Measurements from ENCODE around the gene C10orf90. TPM values are rescaled to one million over a fixed set of nuclear protein-coding genes. Genes with fewer than 3 reads are reported as not detected.

C10orf90 gene, protein sequence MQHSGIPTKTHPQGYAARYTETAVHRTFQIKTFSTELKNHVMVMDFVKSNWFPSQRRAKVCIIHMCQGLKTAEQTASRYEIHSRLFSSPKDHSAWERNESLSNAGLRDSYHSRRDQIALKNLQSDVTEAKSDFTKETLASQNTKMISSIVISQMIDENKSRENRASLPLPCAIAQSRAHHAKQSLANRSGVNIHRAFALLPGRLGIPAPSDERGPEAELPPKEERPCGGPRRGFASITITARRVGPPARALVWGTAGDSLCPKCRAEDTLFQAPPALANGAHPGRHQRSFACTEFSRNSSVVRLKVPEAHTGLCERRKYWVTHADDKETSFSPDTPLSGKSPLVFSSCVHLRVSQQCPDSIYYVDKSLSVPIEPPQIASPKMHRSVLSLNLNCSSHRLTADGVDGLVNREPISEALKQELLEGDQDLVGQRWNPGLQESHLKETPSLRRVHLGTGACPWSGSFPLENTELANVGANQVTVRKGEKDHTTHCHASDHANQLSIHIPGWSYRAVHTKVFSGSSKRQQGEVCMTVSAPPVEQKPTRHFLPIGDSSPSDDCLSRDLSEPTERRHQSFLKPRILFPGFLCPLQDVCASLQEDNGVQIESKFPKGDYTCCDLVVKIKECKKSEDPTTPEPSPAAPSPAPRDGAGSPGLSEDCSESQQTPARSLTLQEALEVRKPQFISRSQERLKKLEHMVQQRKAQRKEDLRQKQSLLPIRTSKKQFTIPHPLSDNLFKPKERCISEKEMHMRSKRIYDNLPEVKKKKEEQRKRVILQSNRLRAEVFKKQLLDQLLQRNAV
- not detected in 2 replicates for total RNA-seq

DNA sequence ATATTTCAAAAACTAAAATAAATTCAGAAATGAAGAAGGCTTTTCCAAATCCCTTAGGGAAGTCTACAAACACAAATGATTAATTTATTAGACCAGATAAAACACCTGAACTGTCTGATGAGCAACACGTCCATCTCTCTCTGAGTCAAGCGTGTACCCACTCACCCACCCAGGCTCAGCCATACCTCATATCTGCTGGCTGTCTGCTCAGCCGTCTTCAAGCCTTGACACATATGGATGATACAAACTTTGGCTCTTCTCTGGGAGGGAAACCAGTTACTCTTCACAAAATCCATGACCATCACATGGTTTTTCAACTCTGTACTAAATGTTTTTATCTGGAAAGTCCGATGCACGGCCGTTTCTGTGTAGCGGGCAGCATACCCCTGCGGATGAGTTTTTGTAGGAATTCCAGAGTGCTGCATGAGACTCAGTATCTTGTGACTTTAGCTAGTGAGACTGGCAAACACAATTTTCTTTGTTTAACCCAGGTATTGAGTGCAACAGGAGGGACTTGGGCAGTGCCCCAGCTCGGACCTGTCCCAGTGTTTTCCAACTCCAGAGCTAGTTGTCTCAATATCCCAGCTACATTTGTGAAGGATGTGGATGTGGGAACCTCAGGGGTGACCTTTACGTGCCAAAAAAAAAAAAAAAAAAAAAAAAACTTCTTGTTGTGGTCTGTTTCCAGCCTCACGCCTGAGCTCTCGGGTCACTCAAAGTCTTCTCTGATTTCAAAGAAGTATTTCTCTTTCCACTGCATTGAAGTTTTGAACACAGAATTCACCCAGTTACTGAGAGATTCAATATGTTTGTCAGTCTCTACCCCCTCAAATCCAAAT lies at the start of gene C10orf90:
Gene C10orf90, minus strand, starts transcription at position 638 of the 839 bp plus-strand sequence. Its CDS starts 213 bp downstream, at position 425.

DNA sequence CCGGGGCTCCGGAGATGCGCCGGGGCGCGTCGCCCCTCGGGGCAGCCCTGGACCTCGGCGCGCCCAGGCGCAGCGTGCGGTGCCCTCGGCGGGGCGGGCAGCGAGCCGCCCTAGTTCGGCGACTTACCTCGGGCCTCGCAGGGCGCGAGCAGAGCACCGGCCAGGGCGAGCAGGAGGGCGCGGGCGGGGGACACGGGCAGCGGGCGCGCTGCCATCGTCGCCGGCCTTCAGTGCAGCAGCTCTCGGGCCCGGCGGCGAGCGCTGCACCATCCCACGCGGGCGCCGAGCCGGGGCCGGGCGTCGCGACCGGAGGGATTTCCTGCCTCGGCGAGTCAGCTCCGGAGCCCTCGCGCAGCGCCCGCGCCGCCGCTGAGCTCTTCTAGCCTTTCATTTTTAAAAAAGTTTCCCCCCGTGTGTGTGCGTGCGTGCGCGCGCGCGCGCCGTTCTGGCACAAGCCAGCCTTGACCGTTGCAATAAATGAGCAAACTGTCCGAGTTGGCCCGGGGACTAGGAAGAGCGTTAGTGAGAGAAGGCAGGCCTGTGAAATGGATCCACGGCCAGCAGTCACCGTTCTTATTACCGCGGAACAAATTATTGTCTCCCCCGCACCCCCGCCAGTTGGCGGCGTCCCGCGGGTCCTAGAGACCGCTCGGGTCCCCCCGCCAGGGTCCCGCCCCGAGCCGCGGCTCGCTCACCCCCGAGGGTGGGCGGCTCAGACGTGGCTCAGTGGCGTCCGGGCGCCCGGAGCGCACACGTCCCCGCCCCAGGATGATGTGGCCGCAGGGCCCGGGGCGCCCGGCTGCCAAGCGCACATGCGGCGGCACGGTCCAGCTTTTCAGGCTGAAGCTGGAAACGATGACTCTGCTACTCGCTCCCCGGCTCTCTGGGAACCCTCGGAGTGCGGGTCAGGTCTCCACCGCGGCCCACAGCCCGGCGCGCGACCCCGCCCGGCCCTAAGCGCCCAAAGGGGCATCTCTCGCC lies 282.3 kb downstream of the C10orf90 start, which contains the start of gene ADAM12:
Gene ADAM12, minus strand, starts transcription at position 547 of the 981 bp plus-strand sequence. Its CDS starts 332 bp downstream, at position 215.

Other genes starting within 250 kb of the C10orf90 start
- gene DOCK1, start 234.7 kb upstream of the C10orf90 start, total RNA-seq, result 24.5 and 48.6 TPM in 2 replicates

Data from myometrial cell (primary cell).